Activated naive CD4-positive, alpha-beta T cell treated with anti-CD3 and anti-CD28 coated beads, Interleukin-2, amount 50 U/mL, for 72 hours (primary cell): ENCODE results near the gene SLC35F3. TPM values are rescaled to one million over a fixed set of nuclear protein-coding genes. Genes with fewer than 3 reads are reported as not detected.
A peak's percentile ranks its signal among the peaks of the same experiment; 100 is the strongest.

Experiments
- ATAC-seq, 2 donors: fragments of 150-1000 bp; cut with Tn5 transposase; 2 replicates each; pipeline ENCODE4 v1.10.0; 2021; ENCODE audit warnings: mild to moderate bottlenecking in 2 of 2, moderate library complexity in 2 of 2
- DNase-seq, 2 donors: peaks; one replicate each; pipeline ENCODE4 v3.0.0; 2021 to 2022; ENCODE audit warnings: low spot score in 2 of 2
- H3K27ac Mint-ChIP-seq, 2 donors: one replicate each; pipeline ENCODE4 v1.8.0; 2022; ENCODE audit warnings: mild to moderate bottlenecking in 2 of 2, mixed read lengths in 2 of 2
- H3K36me3 Mint-ChIP-seq, 2 donors: one replicate each; pipeline ENCODE4 v1.8.0; 2022; ENCODE audit warnings: mixed read lengths in 2 of 2
- H3K9me3 Mint-ChIP-seq, 2 donors: one replicate each; pipeline ENCODE4 v1.8.0; 2022; ENCODE audit warnings: mixed read lengths in 2 of 2
- total RNA-seq, 2 donors: library from RNA; stranded (reverse); gene quantifications; one replicate each; pipeline ENCODE4 v1.2.3, GENCODE V29; 2022

Gene SLC35F3
- total RNA-seq, 2 donors from 2014 or later, result 0.49 TPM; not detected in 1

GRCh38 chr1:234265861-234266260 is 361.4 kb downstream of the SLC35F3 start:
- DNase-seq (no peak), ATAC-seq (no peak)
- H3K36me3 Mint-ChIP-seq, result peaks cover 0 to 12% of the 10 kb centered on the region in 2 donors
- no peak overlapping the region for H3K27ac Mint-ChIP-seq
- H3K9me3 Mint-ChIP-seq, result peaks cover 4% of the 10 kb centered on the region in 2 donors

- H3K9me3 Mint-ChIP-seq, result peaks cover 4% of the 10 kb centered on the region in 2 donors
- peak overlapping the region in 1 of 2 donors; percentile 90 for H3K27ac Mint-ChIP-seq
- ATAC-seq, result peak; percentile 49 to 50
- peaks cover 0 to 7% of the 10 kb centered on the region in 2 donors for H3K36me3 Mint-ChIP-seq
- DNase-seq, result peak in 1 of 2 donors; percentile 16
Observed at GRCh38 chr1:234270093-234270492, 365.6 kb downstream of the SLC35F3 start.

GRCh38 chr1:234270581-234271242 is 366.2 kb downstream of the SLC35F3 start:
- ATAC-seq, result peak; percentile 2 to 27
- peaks cover 4% of the 10 kb centered on the region in 2 donors for H3K9me3 Mint-ChIP-seq
- DNase-seq, result no peak
- H3K27ac Mint-ChIP-seq, result peak overlapping the region; percentile 52 to 90
- H3K36me3 Mint-ChIP-seq, result peaks cover 0 to 7% of the 10 kb centered on the region in 2 donors

- DNase-seq (no peak), ATAC-seq (peak; percentile 92 to 96)
- peaks cover 0 to 7% of the 10 kb centered on the region in 2 donors for H3K36me3 Mint-ChIP-seq
- peak overlapping the region; percentile 52 to 74 for H3K27ac Mint-ChIP-seq
- peaks cover 4% of the 10 kb centered on the region in 2 donors for H3K9me3 Mint-ChIP-seq
Observed at GRCh38 chr1:234271243-234271606, 366.7 kb downstream of the SLC35F3 start.

- no peak overlapping the region for H3K27ac Mint-ChIP-seq
- ATAC-seq, result no peak
Observed at GRCh38 chr1:234272656-234273312, 368.3 kb downstream of the SLC35F3 start.

GRCh38 chr1:234273981-234274380 is 369.5 kb downstream of the SLC35F3 start:
- Mint-ChIP-seq H3K27ac (no peak overlapping the region), H3K9me3 (peaks cover 4% of the 10 kb centered on the region in 2 donors), H3K36me3 (peaks cover 0 to 7% of the 10 kb centered on the region in 2 donors)

More at GRCh38 chr1:234272656-234273312, 368.3 kb downstream of the SLC35F3 start:
- peaks cover 0 to 7% of the 10 kb centered on the region in 2 donors for H3K36me3 Mint-ChIP-seq
- no peak for DNase-seq
- H3K9me3 Mint-ChIP-seq, result peaks cover 4% of the 10 kb centered on the region in 2 donors

GRCh38 chr1:234276151-234276788 is 371.8 kb downstream of the SLC35F3 start:
- Mint-ChIP-seq H3K27ac (no peak overlapping the region), H3K36me3 (no peaks in the 10 kb centered on the region), H3K9me3 (no peaks in the 10 kb centered on the region)
- ATAC-seq (no peak), DNase-seq (no peak)

More at GRCh38 chr1:234273981-234274380, 369.5 kb downstream of the SLC35F3 start:
- ATAC-seq, result no peak
- DNase-seq, result no peak

GRCh38 chr1:234277161-234277868 is 372.8 kb downstream of the SLC35F3 start:
- Mint-ChIP-seq H3K9me3 (no peaks in the 10 kb centered on the region), H3K36me3 (no peaks in the 10 kb centered on the region), H3K27ac (peak overlapping the region in 1 of 2 donors; percentile 66)
- no peak for ATAC-seq
- DNase-seq, result no peak

- no peak for DNase-seq
- H3K27ac Mint-ChIP-seq, result no peak overlapping the region
Observed at GRCh38 chr1:234279021-234279420, 374.5 kb downstream of the SLC35F3 start.

GRCh38 chr1:234280500-234280899 is 376.0 kb downstream of the SLC35F3 start:
- no peaks in the 10 kb centered on the region for H3K36me3 Mint-ChIP-seq
- no peak overlapping the region for H3K27ac Mint-ChIP-seq
- ATAC-seq (no peak), DNase-seq (no peak)
- H3K9me3 Mint-ChIP-seq, result no peaks in the 10 kb centered on the region

More at GRCh38 chr1:234279021-234279420, 374.5 kb downstream of the SLC35F3 start:
- no peaks in the 10 kb centered on the region for H3K9me3 Mint-ChIP-seq
- ATAC-seq, result no peak
- H3K36me3 Mint-ChIP-seq, result no peaks in the 10 kb centered on the region

- H3K27ac Mint-ChIP-seq, result no peak overlapping the region
- no peaks in the 10 kb centered on the region for H3K9me3 Mint-ChIP-seq
- H3K36me3 Mint-ChIP-seq, result no peaks in the 10 kb centered on the region
- ATAC-seq, result no peak
- no peak for DNase-seq
Observed at GRCh38 chr1:234281826-234282489, 377.5 kb downstream of the SLC35F3 start.

- DNase-seq, result no peak
- no peak for ATAC-seq
- Mint-ChIP-seq H3K27ac (peak overlapping the region in 1 of 2 donors; percentile 31), H3K36me3 (peaks cover 10% of the 10 kb centered on the region in 2 donors), H3K9me3 (peaks cover 8 to 18% of the 10 kb centered on the region in 2 donors)
Observed at GRCh38 chr1:234286206-234286605, 381.7 kb downstream of the SLC35F3 start.

GRCh38 chr1:234288946-234289345 is 384.5 kb downstream of the SLC35F3 start:
- ATAC-seq (no peak), DNase-seq (no peak)
- no peak overlapping the region for H3K27ac Mint-ChIP-seq
- H3K36me3 Mint-ChIP-seq, result peaks cover 10% of the 10 kb centered on the region in 2 donors
- H3K9me3 Mint-ChIP-seq, result peaks cover 8 to 19% of the 10 kb centered on the region in 2 donors

GRCh38 chr1:234289538-234290305 is 385.2 kb downstream of the SLC35F3 start:
- peaks cover 10% of the 10 kb centered on the region in 2 donors for H3K36me3 Mint-ChIP-seq
- no peak for DNase-seq
- ATAC-seq, result no peak
- peaks cover 8 to 19% of the 10 kb centered on the region in 2 donors for H3K9me3 Mint-ChIP-seq
- no peak overlapping the region for H3K27ac Mint-ChIP-seq

- no peak overlapping the region for H3K27ac Mint-ChIP-seq
- peaks cover 10% of the 10 kb centered on the region in 2 donors for H3K36me3 Mint-ChIP-seq
- H3K9me3 Mint-ChIP-seq, result peaks cover 8 to 19% of the 10 kb centered on the region in 2 donors
Observed at GRCh38 chr1:234292011-234292410, 387.5 kb downstream of the SLC35F3 start.

More at GRCh38 chr1:234292011-234292410, 387.5 kb downstream of the SLC35F3 start:
- no peak for DNase-seq
- ATAC-seq, result no peak
